HL-60 (cell line): ENCODE data around the gene TH.

Experiments
- CTCF ChIP-seq: IDR thresholded peaks from one replicate; pipeline ENCODE4 v1.5.1; 2011; ENCODE audit warnings: low read length, control low read depth, inconsistent platforms; ENCODE audit not compliant: insufficient read depth
- POLR2AphosphoS5 ChIP-seq: IDR thresholded peaks from 2 replicates; pipeline ENCODE4 v1.6.1; 2012; ENCODE audit warnings: low read depth
- SPI1 ChIP-seq: IDR thresholded peaks from 2 replicates; pipeline ENCODE4 v1.6.1; 2012; ENCODE audit warnings: low read depth, mild to moderate bottlenecking, borderline replicate concordance

DNA sequence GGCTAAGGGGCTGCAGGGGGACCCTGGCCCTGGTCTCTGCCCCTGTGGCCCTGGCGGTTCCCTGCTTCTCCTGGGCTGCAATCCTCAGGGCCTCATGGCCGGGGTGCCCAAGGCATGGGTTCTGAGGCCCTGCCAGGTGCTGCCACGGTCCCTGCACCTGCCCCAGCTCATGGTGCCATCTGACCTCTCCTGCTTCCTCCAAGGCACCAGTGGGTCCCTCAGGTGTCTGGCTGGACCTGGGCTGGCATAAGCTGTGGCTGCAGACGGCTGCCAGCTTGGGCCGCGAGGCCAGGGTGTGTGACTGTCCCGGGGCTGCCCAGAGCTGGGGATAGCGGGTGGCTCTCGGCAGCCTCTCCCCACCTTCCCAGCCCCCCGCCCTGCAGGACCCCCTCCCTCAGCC lies 12.6 kb downstream of the TH start:
- TF ChIP-seq CTCF (no peak), POLR2AphosphoS5 (no peak), SPI1 (no peak)
